Effector CD8-positive, alpha-beta T cell (primary cell): ENCODE data around the gene DNAH10.

Experiments used
- DNase-seq: peaks from one replicate; lab custom pipeline; 2025; lab: John Stamatoyannopoulos, UW

The DNAH10 gene

DNA sequence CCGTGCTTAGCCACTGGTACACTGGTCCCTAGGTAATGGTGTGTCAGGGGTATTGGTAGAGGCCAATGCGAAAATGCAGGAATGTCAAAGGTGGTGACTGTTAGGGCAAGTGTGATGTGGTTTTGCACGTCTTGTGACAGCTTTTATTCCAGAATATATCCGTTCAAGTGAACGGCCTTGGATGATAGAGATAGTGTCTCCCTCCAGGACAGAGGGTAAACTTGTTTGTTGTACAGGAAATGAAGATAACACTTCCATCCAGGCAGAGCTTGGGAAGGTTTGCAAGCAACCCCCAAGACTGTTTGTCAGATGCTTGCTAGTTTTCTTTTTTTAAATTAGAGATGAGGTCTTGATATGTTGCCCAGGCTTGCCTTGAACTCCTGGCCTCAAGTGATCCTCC is 84.2 kb downstream of the DNAH10 start:
- DNase-seq, result no peak

DNA sequence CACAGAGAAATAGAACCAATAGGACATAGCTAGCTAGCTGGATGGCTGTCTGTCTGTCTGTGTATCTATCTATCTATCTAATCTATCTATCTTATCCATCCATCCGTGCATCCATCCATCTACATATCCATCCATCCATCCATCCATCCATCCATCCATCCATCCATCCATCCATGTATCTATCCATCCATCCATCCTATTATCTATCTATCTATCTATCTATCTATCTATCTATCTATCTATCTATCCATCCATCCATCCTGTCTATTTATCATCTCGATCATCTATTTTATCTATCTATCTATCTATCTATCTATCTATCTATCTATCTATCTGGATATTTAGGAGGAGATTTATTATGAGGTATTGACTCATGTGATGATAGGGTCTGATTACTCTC is 84.9 kb downstream of the DNAH10 start:
- no peak for DNase-seq

DNA sequence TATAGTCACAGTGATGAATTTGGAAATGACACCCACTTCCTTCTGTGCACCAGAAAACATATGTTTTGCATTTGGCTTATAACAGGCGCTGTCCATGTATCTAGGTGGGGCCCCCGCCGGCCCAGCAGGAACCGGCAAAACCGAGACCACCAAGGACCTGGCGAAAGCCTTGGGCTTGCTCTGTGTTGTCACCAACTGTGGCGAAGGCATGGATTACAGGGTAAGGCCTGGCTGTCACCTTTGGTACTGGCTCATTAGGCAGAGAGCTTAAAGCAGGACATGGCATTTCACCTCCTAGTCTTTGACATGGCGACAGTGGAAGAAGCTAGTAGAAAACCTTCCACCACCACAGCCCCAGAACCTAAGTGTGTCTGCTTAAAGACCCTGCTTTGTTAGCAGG is 85.8 kb downstream of the DNAH10 start:
- no peak for DNase-seq

DNA sequence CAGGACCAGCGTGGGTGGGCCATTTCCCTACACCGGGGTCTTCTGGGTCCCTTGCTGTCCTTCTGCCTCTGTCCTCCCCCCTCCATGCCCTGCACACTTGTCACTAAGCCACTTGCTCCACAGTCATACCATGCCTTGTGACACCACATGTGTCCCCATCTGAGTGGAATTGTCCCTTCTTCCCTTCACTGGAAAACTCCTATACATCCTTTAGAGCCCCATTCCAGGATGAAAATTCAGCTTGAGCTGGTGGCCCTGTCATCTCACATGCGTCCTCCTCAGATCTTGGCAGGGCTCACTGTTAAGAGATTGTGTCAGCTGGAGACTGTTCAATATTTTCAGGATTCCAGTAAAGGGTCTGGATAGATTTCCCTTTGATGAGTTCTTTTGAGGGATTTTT is 87.4 kb downstream of the DNAH10 start:
- DNase-seq, result no peak

DNA sequence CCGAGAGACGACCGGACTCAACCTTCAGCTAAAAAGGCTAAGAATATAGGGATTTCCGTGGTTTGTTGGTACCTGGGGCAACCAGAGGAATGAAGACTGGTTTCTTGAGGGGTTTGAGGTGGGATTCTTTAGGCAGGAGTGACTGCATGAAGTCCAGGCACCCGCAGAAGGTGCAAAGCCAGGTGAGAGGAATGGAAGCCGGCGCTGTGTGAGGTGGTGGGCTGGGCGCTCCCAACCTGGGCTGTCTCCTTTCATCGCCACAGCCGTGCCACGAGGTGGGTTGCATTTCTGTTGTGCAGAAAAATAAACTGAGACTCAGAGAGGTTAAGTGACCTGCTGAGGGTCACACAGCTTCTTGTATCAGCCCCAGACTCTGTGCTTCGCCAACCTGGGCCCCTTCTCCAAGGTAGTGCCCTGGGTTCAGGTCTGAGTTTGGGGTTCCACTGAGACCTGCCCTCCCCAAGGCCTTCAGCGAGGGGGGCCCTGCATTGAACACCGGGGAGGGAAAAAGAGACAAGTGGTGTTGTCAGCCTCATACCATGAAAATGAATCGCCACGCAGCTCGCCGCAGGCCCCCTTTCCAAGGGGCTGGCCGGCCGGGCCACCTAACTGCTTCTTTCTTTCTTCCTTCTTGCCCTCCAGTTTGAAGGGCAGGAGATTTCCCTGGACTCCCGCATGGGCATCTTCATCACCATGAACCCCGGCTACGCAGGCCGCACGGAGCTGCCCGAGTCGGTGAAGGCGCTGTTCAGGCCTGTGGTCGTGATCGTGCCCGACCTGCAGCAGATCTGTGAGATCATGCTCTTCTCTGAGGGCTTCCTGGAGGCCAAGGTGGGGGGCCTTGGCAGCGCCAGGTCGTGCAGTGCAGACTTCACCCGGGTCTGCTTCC is 88.4 kb downstream of the DNAH10 start:
- DNase-seq, result no peak

DNA sequence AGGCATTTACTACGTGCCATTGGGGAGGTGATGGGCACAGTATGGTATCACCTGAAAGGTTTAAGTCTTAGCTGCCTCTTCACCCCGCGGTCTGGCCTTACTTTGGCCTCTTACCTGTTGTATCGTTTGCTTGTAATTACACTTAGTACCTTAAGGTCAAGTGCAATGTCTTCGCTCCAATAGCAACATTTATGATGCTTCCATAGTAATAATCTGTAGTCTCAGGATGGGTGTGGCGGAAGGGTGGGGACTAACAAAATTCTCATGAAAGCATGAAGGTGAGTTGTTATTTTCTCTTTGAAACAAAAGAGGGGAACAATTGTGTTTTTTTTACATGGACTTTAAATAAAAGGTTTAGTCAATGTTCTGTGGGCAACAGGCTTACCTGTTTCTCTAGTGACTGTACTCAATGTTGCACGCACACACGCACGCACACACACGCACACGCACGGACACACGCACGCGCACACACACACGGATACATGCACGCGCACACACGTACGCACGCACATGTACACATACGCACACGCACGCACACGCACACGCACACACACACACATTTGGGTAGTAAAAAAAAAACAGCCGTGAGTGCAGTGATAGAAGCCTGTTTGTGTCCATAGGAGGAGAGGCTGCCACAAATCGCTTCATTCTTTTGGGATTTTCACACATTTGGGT is 91.4 kb downstream of the DNAH10 start:
- DNase-seq, result no peak

DNA sequence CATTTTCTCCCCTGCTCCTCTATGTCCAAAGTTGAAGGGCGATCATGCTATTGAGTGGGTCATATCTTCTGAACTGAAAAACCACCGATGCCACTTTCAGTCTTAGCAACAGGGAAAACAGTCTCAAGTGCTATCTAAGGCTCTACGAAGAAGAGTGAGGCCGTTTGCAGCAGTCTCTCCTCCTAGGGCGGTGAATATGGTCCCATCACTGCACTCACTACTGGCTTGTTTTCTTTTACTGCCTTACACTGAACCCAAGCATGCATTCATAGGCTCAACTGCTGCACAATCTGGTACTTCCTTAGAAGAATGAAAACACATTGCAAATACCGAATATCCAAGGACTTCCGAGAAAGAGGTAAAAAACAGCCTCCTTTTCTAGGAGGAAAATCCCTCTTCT is 92.1 kb downstream of the DNAH10 start:
- no peak for DNase-seq

DNA sequence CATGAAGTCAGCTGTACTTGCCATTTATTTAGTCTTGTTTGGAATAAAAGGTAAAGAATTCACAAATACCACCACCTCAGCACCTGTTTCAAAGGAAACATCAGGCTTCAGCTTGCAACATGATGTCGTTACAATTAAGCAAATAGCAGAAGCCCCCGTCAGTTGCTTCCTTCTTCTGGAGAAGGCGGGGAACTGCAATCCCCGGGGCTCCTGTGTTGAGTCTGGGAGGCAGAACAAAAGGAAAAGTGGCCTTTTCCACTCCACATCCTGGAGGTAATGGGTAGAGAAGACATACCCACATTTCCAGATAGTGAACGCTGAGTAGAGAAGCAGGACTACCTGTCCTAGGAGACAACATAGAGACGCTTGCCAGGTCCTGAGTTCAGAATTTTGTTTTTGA is 92.8 kb downstream of the DNAH10 start:
- DNase-seq, result no peak

DNA sequence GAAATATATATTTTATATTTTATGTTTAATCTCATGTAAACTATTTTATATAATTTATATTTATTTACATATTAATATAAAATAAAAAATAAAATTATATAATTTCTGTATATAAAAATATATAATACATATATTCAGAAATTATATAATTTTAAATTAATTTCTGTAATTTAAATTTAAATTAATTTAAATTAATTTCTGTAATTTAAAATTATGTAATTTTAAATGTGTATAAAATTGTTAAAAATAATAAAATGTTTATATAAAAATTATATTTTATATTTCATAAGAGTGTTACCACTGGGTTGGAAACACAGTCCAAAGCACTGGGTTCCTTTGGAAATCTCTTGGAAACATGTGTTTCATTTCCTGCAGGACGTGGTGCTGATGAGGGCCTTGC is 94.6 kb downstream of the DNAH10 start:
- DNase-seq, result no peak

DNA sequence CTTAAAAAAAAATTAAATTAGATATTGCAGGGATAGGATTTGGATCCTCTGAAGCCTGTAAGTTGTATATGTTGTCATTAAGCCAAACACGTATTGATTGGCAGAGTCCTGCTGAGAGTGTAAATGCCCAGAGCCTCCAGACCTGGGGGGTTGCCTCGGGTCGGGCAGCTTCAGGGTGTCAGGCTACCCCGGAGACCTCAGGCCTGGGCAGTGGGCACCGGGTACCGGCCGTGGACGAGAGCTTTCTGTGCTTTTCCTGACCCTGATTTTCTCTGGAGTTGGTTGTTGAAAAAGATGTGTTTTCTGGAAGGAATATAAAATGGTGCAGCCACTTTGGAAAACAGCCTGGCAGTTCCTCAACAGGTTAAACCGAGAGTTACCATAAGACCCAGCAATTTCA is 96.1 kb downstream of the DNAH10 start:
- no peak for DNase-seq

DNA sequence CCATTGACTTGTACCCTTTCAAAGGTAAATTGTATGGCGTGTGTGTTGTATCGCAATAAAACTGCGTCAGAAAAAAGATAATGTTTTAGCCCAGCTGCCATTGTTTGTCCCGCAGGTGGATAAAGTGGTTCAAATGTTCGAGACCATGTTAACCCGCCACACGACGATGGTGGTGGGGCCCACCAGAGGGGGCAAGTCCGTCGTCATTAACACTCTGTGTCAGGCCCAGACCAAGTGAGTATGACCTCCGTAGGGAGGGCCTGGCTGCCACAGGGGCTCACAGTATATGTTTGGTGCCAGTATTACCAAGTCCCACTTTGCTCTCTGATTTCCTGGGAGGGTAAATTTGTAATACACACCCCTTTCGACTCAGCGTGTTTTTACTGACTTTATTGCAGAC is 96.9 kb downstream of the DNAH10 start:
- no peak for DNase-seq

DNA sequence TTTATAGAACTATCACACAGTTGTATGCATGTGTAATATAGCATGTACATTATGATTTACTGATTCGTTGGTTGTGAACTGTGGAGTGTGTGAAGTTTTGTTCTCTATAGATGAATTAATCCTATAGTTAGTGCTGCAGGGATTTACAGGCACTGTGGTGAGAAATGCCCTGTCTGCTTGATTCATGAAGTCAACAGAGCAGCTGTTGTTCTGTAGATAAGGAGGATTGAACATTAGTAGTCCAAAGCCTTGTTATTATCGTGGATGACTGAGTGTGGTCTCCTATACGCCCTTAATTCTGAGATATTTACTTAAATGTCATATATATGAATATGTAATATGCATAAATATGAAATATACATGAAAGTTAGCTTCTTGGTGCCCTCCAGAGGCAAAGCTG is 98.3 kb downstream of the DNAH10 start:
- DNase-seq, result no peak

DNA sequence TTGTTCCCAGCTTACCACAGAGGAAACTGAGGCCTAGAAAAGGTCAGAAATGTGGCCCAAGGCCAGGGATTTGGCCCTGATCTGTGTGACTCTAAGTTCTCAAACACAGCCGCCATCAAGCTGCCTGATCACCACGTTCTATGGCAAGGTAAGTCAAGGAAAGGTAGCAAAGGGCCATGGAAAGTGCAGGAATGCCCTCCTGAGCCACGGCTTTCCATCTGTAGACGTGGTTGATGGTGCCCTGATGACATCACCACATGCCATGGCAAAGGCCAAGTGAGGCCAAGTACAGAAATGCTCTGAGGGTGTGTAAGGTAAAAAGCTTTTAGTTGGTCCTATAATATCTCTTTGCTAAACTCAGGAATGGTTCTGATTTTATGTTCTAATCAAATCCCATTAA is 99.3 kb downstream of the DNAH10 start:
- DNase-seq, result no peak

DNA sequence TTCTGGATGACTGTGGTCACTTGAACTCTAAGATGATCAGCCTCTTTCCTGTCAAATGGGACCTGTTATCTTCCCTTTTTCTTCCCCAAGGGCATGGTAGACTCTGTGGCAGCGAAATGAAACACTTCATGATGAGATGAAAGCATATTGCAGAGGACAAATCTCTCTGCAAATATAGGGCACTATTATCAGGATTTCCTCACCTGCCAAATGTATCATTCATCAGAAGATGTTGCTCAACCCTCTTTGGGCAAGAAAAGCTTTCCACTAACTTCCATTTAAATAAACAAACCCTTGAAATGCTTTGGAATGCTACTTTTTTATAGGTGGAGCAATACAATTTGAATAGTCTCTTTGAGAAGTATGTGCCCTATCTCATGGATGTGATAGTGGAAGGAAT is 105.0 kb downstream of the DNAH10 start:
- no peak for DNase-seq

DNA sequence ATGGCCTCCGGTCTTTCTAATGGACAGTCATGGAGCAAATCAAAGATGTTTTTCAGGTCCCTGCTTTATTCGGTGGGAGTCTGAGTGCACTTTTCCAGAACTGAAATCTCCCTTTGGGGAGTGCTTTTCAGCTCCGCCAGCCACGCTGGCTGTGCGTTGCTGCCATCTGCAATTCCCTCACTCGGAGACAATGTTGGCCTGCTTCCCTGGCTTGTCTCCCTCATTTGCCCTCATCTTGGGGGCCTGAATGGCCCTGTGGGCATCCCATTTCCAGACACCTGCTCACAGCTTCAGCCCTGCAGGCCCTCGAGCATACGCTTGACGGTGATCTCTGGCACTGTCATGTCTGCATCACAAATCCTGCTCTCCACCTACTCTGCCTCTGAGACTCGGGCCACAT is 106.7 kb downstream of the DNAH10 start:
- DNase-seq, result no peak

DNA sequence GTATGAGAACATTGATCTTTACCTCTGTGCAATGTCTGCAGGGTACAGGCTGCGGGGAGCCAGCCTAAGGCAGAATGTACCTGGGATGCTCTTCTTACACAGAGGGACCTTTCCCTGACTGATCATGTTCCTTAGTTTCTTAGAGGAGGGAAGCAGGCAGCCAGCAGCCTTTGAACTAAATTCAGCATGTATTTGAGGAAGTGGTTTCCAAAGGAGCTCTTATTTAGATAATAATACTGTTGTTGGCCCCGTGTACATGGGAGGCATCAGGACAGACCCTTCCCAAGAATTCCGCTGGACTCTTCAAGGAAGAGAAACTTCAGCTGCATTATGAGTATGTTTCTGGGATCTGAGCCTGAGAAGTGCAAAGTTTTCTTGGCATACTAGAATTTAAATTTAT is 111.7 kb downstream of the DNAH10 start:
- no peak for DNase-seq

DNA sequence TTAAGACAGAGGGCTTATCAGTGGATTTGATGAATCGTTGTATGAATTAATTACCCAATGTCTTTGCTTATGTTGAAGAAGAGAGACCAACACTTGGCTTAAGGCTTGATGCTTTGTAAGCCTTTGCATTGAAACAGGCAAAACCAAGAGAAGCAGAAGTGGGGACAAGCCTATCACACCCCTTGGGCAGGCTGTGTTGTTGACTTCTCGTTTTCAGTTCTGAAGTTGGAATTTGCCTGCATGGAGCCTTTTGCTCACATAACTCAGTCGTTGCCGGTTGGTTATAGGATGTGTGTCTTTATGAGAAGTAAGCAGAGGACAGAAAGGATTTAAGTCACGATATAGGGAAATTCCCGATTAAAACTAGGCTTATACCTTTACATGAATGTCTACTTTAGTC is 115.9 kb downstream of the DNAH10 start:
- no peak for DNase-seq

DNA sequence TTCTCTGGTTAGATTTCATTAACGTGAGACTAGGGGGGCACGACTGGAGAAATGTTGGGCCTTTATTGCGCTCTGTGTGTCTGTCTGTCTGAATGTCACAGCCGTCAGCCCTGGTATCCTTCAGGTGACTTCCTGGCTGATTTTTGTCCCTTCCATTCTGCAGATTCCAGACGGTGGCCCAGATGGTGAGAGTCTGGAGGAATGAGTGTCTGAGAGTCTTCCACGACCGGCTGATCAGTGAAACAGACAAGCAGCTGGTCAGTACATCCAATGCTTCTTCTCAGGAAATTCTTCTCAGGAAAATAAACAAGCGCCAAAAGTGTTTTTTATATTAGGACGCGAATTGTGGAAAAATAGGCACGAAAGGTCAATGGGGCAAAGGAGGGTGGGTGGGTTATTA is 117.0 kb downstream of the DNAH10 start:
- DNase-seq, result no peak

DNA sequence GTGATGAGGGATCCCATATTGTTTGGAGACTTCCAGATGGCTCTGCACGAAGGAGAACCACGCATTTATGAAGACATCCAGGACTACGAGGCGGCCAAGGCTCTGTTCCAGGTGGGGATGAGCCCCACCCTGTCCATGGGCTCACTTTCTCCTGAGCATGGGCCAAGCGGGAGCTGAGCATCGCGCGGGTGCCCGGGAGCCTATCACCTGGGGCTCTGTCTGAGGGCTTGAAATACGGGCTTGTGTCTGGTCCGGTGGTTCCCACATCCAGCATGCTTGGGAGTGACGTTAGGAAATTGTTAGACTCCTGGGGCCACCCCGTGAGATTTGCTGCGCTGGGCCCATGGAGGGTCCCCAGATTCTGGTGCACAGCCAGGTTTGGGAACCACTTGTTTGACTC is 117.6 kb downstream of the DNAH10 start:
- no peak for DNase-seq

DNA sequence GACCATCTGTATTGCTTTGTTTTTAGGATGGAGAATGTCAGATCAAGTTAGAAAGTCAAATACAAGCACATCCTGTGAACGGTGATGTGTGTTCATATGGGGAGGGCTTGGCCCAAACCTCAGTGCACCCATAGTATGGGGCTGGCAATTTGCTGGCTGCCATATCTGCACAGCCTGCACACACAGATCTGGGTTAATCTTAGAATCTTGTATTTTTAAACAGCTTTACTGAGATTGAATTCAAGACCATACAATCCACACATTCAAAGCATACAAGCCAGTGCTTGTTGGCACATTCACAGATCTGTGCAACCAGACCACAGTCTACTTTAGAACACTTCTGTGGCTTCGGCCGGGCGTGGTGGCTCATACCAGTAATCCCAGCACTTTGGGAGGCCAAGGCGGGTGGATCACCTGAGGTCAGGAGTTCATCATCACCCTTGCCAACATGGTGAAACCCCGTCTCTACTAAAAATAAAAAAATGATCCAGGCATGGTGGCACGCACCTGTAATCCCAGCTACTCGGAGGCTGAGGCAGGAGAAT is 120.1 kb downstream of the DNAH10 start:
- no peak for DNase-seq

DNA sequence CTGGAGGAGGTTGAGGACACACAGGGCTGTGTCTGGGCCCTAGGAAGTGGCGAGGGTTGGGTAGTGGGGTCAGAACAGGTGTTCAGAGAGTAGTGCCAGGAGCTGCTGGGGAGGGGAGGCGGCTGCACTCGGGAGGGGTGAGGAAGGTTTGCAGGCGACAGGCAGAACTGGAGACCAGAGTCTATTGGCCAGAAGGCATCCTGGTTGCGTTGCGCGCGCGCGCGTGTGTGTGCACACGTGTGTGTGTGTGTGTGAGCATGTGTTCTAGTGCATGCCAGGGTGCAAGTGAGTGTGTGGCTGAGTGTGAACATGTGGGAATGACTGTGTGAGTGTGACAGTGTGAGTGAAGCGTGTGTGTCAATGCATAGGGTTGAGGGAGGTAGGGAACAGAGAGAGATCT is 124.2 kb downstream of the DNAH10 start:
- no peak for DNase-seq

DNA sequence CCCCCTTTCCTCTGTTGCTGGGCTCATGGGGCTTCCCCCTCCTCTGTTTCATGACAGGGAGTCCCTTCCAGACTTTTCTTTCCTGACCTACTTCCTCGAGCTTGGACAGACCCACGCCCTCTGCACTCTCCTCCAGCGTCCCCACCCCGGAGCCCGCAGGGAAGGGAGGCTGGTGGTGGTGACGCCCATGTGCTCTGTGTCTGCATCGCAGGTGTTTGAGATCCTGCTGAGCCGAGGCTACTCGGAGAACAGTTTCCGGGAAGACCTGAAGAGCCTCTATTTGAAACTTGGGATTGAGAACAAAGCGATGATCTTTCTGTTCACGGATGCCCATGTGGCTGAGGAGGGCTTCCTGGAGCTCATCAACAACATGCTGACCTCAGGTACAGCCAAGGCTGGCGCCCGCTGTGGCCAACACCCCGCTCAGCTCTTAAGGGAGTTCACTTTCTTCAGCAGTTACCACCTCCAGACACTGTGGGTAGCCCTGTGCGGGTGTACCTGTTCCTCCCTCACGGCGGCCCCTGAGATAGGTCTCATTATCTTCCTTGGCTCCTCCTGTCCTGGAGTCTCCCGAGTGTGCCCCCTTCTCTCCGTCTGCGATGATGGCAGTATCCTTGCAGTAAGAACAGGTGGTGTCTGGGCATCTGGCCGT is 125.0 kb downstream of the DNAH10 start:
- no peak for DNase-seq

DNA sequence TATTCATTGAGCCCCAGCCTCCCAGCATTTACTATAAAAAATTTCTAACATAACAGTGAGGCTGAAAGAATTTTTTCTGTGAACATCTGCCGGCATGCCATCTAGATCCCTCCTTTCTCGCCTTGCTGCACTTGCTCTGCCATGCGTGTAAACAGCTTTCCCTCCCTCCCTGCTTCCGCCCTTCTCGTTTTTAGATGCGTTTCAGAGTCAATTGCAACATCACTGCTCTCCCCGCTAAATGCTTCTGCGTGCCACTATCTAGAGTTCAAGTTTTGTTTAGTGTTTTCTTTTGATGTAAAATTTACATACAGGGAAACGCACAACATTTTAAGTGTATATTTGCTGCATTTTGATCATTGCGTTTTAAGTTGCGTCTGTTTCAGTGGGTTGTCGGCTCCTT is 126.9 kb downstream of the DNAH10 start:
- no peak for DNase-seq
